KG1 (cell line): Measurements from ENCODE around the gene FAM236C.
"Not testable (repeated sequence)": the region's sequence is repeated elsewhere in the genome, so short reads cannot be mapped to it uniquely, and the experiment has no call there.

Experiments
- DNase-seq: peaks from one replicate; lab custom pipeline; 2025; lab: John Stamatoyannopoulos, UW

FAM236C gene

GRCh38 chrX:72912315-72912714, at the start of gene FAM236C:
FAM236C (plus strand) TSS chrX:72912615; CDS start chrX:72912715, 100 bp downstream.
- not testable (repeated sequence) for DNase-seq

DNA sequence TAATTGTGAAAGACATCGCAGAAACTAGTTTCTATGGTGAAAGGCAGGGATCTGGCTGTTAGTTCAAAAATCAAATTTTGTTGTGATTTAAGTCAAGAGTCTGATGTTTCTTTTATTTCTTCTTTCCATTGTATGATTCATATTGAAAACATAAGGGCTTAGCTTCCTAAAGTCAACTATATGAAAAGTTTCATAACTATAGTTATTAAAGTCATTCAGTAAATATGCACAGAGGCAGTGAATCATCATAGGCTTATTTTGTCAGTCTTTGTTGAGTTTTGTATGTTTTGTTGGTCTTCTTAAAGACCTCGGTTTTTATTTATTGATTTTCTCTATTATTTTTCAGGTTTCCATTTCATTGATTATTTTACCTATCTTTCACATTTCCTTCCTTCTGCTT, 29.5 kb upstream of the FAM236C start:
- DNase-seq = not testable (repeated sequence)

- DNase-seq = not testable (repeated sequence)
These were observed 22.7 kb upstream of the FAM236C start for GRCh38 chrX:72889740-72890139.

DNA sequence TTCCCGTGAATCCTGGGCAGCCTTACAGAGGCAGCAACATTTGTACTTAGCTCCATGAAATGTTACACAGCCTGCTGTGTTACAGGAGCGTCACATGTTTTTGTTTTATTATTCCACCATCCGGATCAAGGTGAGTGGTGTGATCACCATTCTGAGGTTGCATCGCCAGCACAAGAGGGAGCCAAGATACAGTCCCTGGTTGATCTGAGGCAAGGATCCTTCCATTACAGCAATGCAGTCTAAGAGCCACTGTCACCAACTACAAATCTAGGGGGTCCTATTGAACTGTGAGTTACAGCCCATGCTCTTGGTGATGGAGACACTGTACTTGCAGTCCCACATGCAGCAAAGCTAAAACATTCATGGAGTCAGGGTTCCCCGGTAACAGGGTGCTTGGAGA, 3.7 kb downstream of the FAM236C start:
- not testable (repeated sequence) for DNase-seq

GRCh38 chrX:72932283-72932682, 19.9 kb downstream of the FAM236C start:
- DNase-seq = not testable (repeated sequence)

- not testable (repeated sequence) for DNase-seq
These were observed 24.0 kb downstream of the FAM236C start for GRCh38 chrX:72936455-72936854.

GRCh38 chrX:72936882-72937455, 24.6 kb downstream of the FAM236C start:
- DNase-seq = not testable (repeated sequence)

DNA sequence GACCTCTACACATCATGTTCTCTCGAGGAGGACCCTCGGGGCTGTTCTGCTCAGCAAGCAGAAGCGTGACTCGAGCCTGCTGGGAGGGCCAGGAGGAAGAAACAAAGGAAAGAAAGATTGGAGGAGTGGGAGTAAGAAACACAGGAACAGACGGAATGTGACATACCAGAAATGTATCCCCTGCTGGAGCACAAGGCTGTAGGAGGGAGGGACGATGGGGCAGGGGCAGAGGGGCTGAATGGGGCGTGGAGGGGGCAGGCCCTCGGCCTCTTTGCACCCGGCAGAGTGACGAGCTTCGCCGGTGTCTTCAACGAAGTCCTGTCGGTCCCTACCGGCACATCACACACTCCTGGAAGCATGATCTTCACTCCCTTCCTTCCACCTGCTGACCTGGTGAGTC, 25.5 kb downstream of the FAM236C start, which contains the start of gene FAM236A:
TSS of gene FAM236A (plus strand) at position 301 of the 400 bp plus-strand sequence. CDS start at position 358, 57 bp downstream.
- not testable (repeated sequence) for DNase-seq

GRCh38 chrX:72942272-72942671, 29.9 kb downstream of the FAM236C start:
- not testable (repeated sequence) for DNase-seq

DNA sequence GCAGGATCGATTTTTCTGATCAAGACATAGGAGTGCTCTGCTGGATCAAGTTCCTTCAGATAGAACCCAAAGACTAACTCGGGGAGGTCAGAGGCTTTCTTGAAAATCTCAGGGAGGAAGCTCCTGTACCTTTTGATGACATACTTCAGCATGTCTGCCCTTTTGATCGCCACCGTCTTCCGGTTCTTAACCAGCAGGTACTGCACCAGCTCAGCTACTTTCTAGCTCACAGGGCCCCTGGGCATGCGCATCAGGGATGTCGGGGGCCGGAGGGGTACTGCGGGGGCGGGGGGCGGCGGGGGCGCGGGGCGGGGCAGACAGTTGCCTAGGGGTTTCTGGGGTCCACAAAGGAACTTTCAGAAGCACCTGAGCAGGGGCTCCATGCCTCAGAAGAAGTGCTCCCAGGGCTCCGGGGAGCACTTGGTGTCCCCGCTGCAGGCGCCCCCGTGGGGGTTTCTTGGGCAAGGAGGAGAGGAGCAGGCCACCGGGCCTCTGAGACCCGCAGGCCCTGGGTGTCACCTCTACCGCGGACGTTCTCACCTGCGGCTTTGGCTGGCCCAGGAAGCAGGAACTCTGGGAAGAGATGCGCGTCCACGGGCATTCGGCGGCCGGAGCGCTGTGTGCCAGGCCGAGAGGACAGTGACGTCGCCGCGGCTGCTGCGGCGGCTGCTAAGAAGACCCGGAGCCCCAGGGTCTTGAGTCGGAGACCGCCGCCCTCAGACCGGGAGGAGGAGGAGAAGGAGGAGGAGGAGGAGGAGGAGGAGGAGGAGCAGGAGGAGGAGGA, 30.8 kb downstream of the FAM236C start:
- not testable (repeated sequence) for DNase-seq

- not testable (repeated sequence) for DNase-seq
These were observed 31.4 kb downstream of the FAM236C start, which contains the start of gene DMRTC1 for GRCh38 chrX:72943819-72944169. DMRTC1 (minus strand) TSS chrX:72943837; CDS start chrX:72875694, 68,143 bp downstream.

DNA sequence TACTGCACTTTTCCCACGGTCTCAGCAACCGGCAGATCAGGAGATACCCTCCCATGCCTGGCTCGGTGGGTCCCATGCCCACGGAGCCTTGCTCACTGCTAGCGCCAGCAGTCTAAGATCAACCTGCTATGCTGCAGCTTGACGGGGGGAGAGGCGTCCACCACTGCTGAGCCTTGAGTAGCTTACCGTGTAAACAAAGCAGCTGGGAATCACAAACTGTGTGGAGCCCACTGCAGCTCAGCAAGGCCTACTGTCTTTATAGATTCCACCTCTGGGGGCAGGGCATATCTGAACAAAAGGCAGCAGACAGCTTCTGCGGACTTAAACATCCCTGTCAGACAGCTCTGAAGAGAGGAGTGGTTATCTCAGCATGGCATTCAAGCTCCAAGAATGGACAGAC, 47.6 kb downstream of the FAM236C start:
- not testable (repeated sequence) for DNase-seq
